H1 (cell line): ENCODE results near the gene BAZ2B. TPM values are rescaled to one million over a fixed set of nuclear protein-coding genes. Genes with fewer than 3 reads are reported as not detected.

Experiments
- CTCF ChIA-PET: fragments of 300-600 bp; sonication (Branson Sonifier 250); formaldehyde crosslinking; loops from one replicate; lab custom pipeline; 2021; ENCODE audit not compliant: partially characterized antibody; lab: Charles Lee
- POLR2A ChIA-PET: fragments of 300-600 bp; sonication (Branson Sonifier 250); formaldehyde crosslinking; loops from one replicate; lab custom pipeline; 2021; ENCODE audit warnings: inconsistent platforms; ENCODE audit not compliant: partially characterized antibody; lab: Charles Lee
- DNase-seq, 2 experiments: peaks; one replicate each; pipeline versions ENCODE4 v3.0.0 to v3.0.0-alpha.2; 2010 to 2022; ENCODE audit warnings: low spot score in 2 of 2, low read depth in 1 of 2, mixed read lengths in 1 of 2
- FAIRE-seq: peaks from 2 replicates; lab custom pipeline; 2011; peaks lifted over from hg19 to GRCh38; lab: Jason Lieb, UNC
- H2AFZ ChIP-seq: 2 replicates; pipeline ENCODE4 v1.8.1; 2012; ENCODE audit warnings: low read length, inconsistent platforms
- H2AK5ac ChIP-seq: 2 replicates; pipeline ENCODE4 v1.6.1; 2013; ENCODE audit warnings: low read depth, low read length
- H2BK120ac ChIP-seq: replicated peaks from 2 replicates; pipeline ENCODE3; 2013; ENCODE audit warnings: low read depth, low read length, inconsistent platforms
- H2BK12ac ChIP-seq: 2 replicates; pipeline ENCODE4 v1.6.1; 2013; ENCODE audit warnings: low read depth, low read length
- H2BK15ac ChIP-seq: 2 replicates; pipeline ENCODE4 v1.6.1; 2013; ENCODE audit warnings: low read length
- H2BK20ac ChIP-seq: 2 replicates; pipeline ENCODE4 v1.6.1; 2013; ENCODE audit warnings: low read length
- H2BK5ac ChIP-seq: 2 replicates; pipeline ENCODE4 v1.6.1; 2013; ENCODE audit warnings: low read depth, low read length
- H3K14ac ChIP-seq: 2 replicates; pipeline ENCODE4 v1.6.1; 2013; ENCODE audit warnings: inconsistent platforms; ENCODE audit not compliant: insufficient read length
- H3K18ac ChIP-seq: 2 replicates; pipeline ENCODE4 v1.6.1; 2013; ENCODE audit warnings: low read length; ENCODE audit errors: extremely low read depth
- H3K23ac ChIP-seq: 2 replicates; pipeline ENCODE4 v1.6.1; 2013; ENCODE audit warnings: inconsistent platforms; ENCODE audit not compliant: insufficient read length
- H3K23me2 ChIP-seq: 2 replicates; pipeline ENCODE4 v1.6.1; 2013; ENCODE audit warnings: low read depth, low read length
- H3K27ac ChIP-seq: 2 replicates; pipeline ENCODE4 v1.6.1; 2011; ENCODE audit warnings: low read depth, low read length, inconsistent platforms
- H3K27me3 ChIP-seq, 4 experiments: replicated peaks in 1 of 4; 1 replicate in 1 of 4; 2 replicates in 3 of 4; pipeline versions ENCODE4 v1.6.1 to v1.8.1; 2011 to 2013; ENCODE audit warnings: low read length in 3 of 4, mild to moderate bottlenecking in 3 of 4, inconsistent platforms in 2 of 4, mixed read lengths in 2 of 4, moderate library complexity in 1 of 4; ENCODE audit not compliant: control insufficient read depth in 3 of 4, insufficient read depth in 3 of 4; ENCODE audit errors: extremely low read depth in 1 of 4
- H3K36me3 ChIP-seq, 4 experiments: 2 replicates each; pipeline versions ENCODE4 v1.6.1 to v1.8.1; 2011 to 2013; ENCODE audit warnings: mild to moderate bottlenecking in 4 of 4, low read length in 3 of 4, moderate library complexity in 2 of 4, control low read depth in 1 of 4, inconsistent platforms in 1 of 4; ENCODE audit not compliant: insufficient read depth in 4 of 4, control insufficient read depth in 2 of 4
- H3K4ac ChIP-seq: replicated peaks from 2 replicates; pipeline ENCODE3; 2013; ENCODE audit warnings: low read length, low read depth, mixed read lengths, inconsistent platforms; ENCODE audit not compliant: insufficient read length
- H3K4me1 ChIP-seq, 4 experiments: replicated peaks in 1 of 4; 1 replicate in 1 of 4; 2 replicates in 3 of 4; pipeline versions ENCODE4 v1.6.1 to v1.8.1; 2011 to 2013; ENCODE audit warnings: low read length in 3 of 4, inconsistent platforms in 2 of 4, mixed read lengths in 1 of 4; ENCODE audit not compliant: insufficient read depth in 4 of 4, control insufficient read depth in 3 of 4
- H3K4me2 ChIP-seq, 2 experiments: 2 replicates each; pipeline versions ENCODE4 v1.6.1 to v1.8.1; 2011 to 2013; ENCODE audit warnings: low read depth in 2 of 2, low read length in 2 of 2, control low read depth in 1 of 2, inconsistent platforms in 1 of 2, mild to moderate bottlenecking in 1 of 2; ENCODE audit not compliant: insufficient read depth in 1 of 2
- H3K4me3 ChIP-seq, 4 experiments: fragments of 200-600, 300-600 bp in 1 of 4; sonication (generic), shearing (Covaris generic), sonication (Bioruptor Twin) in 1 of 4; 2 replicates each; pipeline versions ENCODE4 v1.5.1 to v1.8.1; 2011 to 2016; ENCODE audit warnings: low read length in 4 of 4, low read depth in 3 of 4, control low read depth in 2 of 4, inconsistent platforms in 2 of 4, mild to moderate bottlenecking in 2 of 4, mixed read lengths in 1 of 4, moderate library complexity in 1 of 4; ENCODE audit not compliant: insufficient read depth in 2 of 4; ENCODE audit errors: extremely low read depth in 1 of 4
- H3K56ac ChIP-seq: replicated peaks from 2 replicates; pipeline ENCODE3; 2013; ENCODE audit warnings: low read depth, mild to moderate bottlenecking, mixed read lengths, low read length, inconsistent platforms; ENCODE audit not compliant: insufficient read length
- H3K79me1 ChIP-seq: 2 replicates; pipeline ENCODE4 v1.6.1; 2013; ENCODE audit warnings: low read depth, low read length, control low read depth
- H3K79me2 ChIP-seq, 2 experiments: 2 replicates each; pipeline versions ENCODE4 v1.6.1 to v1.8.1; 2012 to 2013; ENCODE audit warnings: low read length in 2 of 2, mild to moderate bottlenecking in 2 of 2, inconsistent platforms in 1 of 2; ENCODE audit not compliant: insufficient read depth in 2 of 2, control insufficient read depth in 1 of 2
- H3K9ac ChIP-seq, 4 experiments: replicated peaks in 1 of 4; 1 replicate in 1 of 4; 2 replicates in 3 of 4; pipeline versions ENCODE4 v1.6.1 to v1.8.1; 2011 to 2013; ENCODE audit warnings: low read depth in 3 of 4, low read length in 3 of 4, control low read depth in 2 of 4, mild to moderate bottlenecking in 2 of 4, moderate library complexity in 2 of 4, inconsistent platforms in 1 of 4; ENCODE audit errors: extremely low read depth in 1 of 4
- H3K9me3 ChIP-seq, 2 experiments: 2 replicates each; pipeline versions ENCODE4 v1.6.1 to v1.8.1; 2012 to 2013; ENCODE audit warnings: mild to moderate bottlenecking in 2 of 2, moderate library complexity in 2 of 2, control low read depth in 1 of 2, inconsistent platforms in 1 of 2, low read depth in 1 of 2, low read length in 1 of 2, mixed read lengths in 1 of 2; ENCODE audit not compliant: insufficient read depth in 2 of 2
- H4K20me1 ChIP-seq, 2 experiments: replicated peaks in 1 of 2; 2 replicates each; pipeline versions ENCODE3 to v1.8.1; 2011 to 2013; ENCODE audit warnings: inconsistent platforms in 2 of 2, low read length in 2 of 2, mild to moderate bottlenecking in 1 of 2; ENCODE audit not compliant: insufficient read depth in 2 of 2, control insufficient read depth in 1 of 2
- H4K5ac ChIP-seq: 2 replicates; pipeline ENCODE4 v1.6.1; 2013; ENCODE audit warnings: low read length, low read depth, mixed read lengths, inconsistent platforms; ENCODE audit not compliant: insufficient read length
- H4K8ac ChIP-seq: 2 replicates; pipeline ENCODE4 v1.8.0; 2013; ENCODE audit warnings: mild to moderate bottlenecking, moderate library complexity, low read length, inconsistent platforms; ENCODE audit not compliant: insufficient read depth; ENCODE audit errors: extremely low read depth
- H4K91ac ChIP-seq: replicated peaks from 2 replicates; pipeline ENCODE3; 2013; ENCODE audit warnings: low read length, mixed read lengths, inconsistent platforms; ENCODE audit not compliant: insufficient read length
- ATF2 ChIP-seq: IDR thresholded peaks from 2 replicates; pipeline ENCODE4 v1.6.1; 2012; ENCODE audit warnings: low read length, inconsistent platforms
- EP300 ChIP-seq, 2 experiments: IDR thresholded peaks; 1 replicate in 1 of 2; 2 replicates in 1 of 2; pipeline ENCODE4 v1.6.1; 2011 to 2012; ENCODE audit warnings: low read depth in 2 of 2, low read length in 2 of 2, mild to moderate bottlenecking in 2 of 2, borderline replicate concordance in 1 of 2, inconsistent platforms in 1 of 2, moderate library complexity in 1 of 2
- GABPA ChIP-seq: IDR thresholded peaks from 2 replicates; pipeline ENCODE4 v1.6.1; 2011; ENCODE audit warnings: mild to moderate bottlenecking, low read length, moderate library complexity, borderline replicate concordance; ENCODE audit not compliant: insufficient read depth
- SIN3A ChIP-seq, 2 experiments: IDR thresholded peaks in 1 of 2; conservative IDR thresholded peaks in 1 of 2; 2 replicates each; pipeline ENCODE4 v1.6.1; 2011 to 2012; ENCODE audit warnings: low read length in 2 of 2, improper control_type of control experiment in 1 of 2, low read depth in 1 of 2, mild to moderate bottlenecking in 1 of 2
- ZNF274 ChIP-seq: IDR thresholded peaks from 2 replicates; pipeline ENCODE4 v1.7.0; 2012; ENCODE audit warnings: low read length, borderline replicate concordance; ENCODE audit errors: extremely low read depth
- WGBS, 2 experiments: shearing (Covaris generic) in 1 of 2; methylation state at CpG; one replicate each; pipeline versions ENCODE4 v1.1.6 to v1.1.7; 2013 to 2015; ENCODE audit warnings: low lambda C conversion rate in 2 of 2, mixed read lengths in 2 of 2, inconsistent platforms in 1 of 2, low coverage in 1 of 2, missing lambda C conversion rate in 1 of 2; ENCODE audit not compliant: insufficient replicate concordance in 2 of 2, insufficient coverage in 1 of 2, insufficient read length in 1 of 2; ENCODE audit errors: extremely low coverage in 1 of 2, missing lambda C conversion rate in 1 of 2; 5-methylcytosine and 5-hydroxymethylcytosine counted together
- polyA plus RNA-seq, 7 experiments: library from polyadenylated mRNA; depleted of rRNA in 3 of 7; stranded (reverse) in 5 of 7; unstranded in 2 of 7; fragments of >200 nt in 5 of 7; fragments of 200-250 nt in 2 of 7; gene quantifications; 1 replicate in 5 of 7; 2 replicates in 1 of 7; 4 replicates in 1 of 7; pipeline versions ENCODE4 v1.2.1 to v1.2.3, GENCODE V29; 2011 to 2013; ENCODE audit warnings: missing spikeins in 2 of 7, mixed read lengths in 2 of 7
- total RNA-seq: library from RNA; stranded (reverse); fragmentation: NEBNext Ultra II Directional; extraction: Animal tissue kit (Norgen Biotek cat#: 25700); gene quantifications from 2 replicates; pipeline ENCODE4 v1.2.1, GENCODE V29; 2021

BAZ2B gene
- total and polyA plus RNA-seq, 2 of the 8 experiments (the other 6 are each of a cell fraction or from before 2014, with no cell fraction given): 15.2 to 46.3 TPM

GRCh38 chr2:159409116-159409800 lies 207.1 kb downstream of the BAZ2B start:
- Histone ChIP-seq H3K4me3 (no peak overlapping the region), H3K79me1 (no peaks in the 10 kb centered on the region), H3K23me2 (no peaks in the 10 kb centered on the region), H2AK5ac (no peak overlapping the region), H2BK20ac (no peak overlapping the region), H2BK12ac (no peak overlapping the region), H4K8ac (no peak overlapping the region), H3K18ac (no peak overlapping the region), H3K4ac (no peak overlapping the region), H2BK120ac (no peak overlapping the region), H3K79me2 (no peaks in the 10 kb centered on the region), H3K27me3 (no peaks in the 10 kb centered on the region), H4K5ac (no peak overlapping the region), H3K36me3 (peaks cover 2 to 25% (median 6%) of the 10 kb centered on the region in 4 experiments; a peak in 7 of 8 replicates), H3K4me2 (no peak overlapping the region), H2AFZ (no peak overlapping the region), H2BK15ac (no peak overlapping the region), H3K14ac (no peak overlapping the region), H3K56ac (no peak overlapping the region), H3K4me1 (no peaks in the 10 kb centered on the region), H3K9ac (no peak overlapping the region), H4K20me1 (no peaks in the 10 kb centered on the region), H3K9me3 (no peaks in the 10 kb centered on the region), H4K91ac (no peak overlapping the region), H2BK5ac (no peak overlapping the region), H3K27ac (no peak overlapping the region), H3K23ac (no peak overlapping the region)
- POLR2A ChIA-PET: no interaction called here
- no peak for FAIRE-seq
- TF ChIP-seq GABPA (no peak), ZNF274 (no peak), ATF2 (no peak), SIN3A (conservative IDR thresholded peaks at IDR 0.05 in 1 of 2, IDR thresholded peaks at IDR 0.05 in 1 of 2; ENCODE audit: low read depth in 1 of 2, low read length in 2 of 2) (no peak), EP300 (IDR thresholded peaks at IDR 0.05; ENCODE audit: borderline replicate concordance in 1 of 2, low read depth in 2 of 2, low read length in 2 of 2) (no peak)
- 89% methylated on average over 3 of the region's 3 CpGs; no CpG with 5 or more reads in 1 of the 2 experiments for WGBS, 2 experiments
- CTCF ChIA-PET: no interaction called here
- DNase-seq: no peak
